GM18505 (cell line): Measurements from ENCODE around the gene NUB1.

ENCODE experiments used
- ATAC-seq: cut with Tn5 transposase; IDR thresholded peaks from one replicate; pipeline ENCODE4 v1.9.1; 2021; ENCODE audit not compliant: unreplicated experiment
- POLR2A ChIP-seq: IDR thresholded peaks from 4 replicates; pipeline ENCODE4 v1.6.1; 2011; ENCODE audit warnings: borderline replicate concordance; ENCODE audit not compliant: insufficient read depth, insufficient read length; ENCODE audit errors: extremely low read depth

NUB1 gene

GRCh38 chr7:151388430-151388829 is 46.8 kb downstream of the NUB1 start:
- no peak for TF ChIP-seq POLR2A
- ATAC-seq: no peak

- no peak for ATAC-seq
- TF ChIP-seq POLR2A: no peak
These were observed 47.6 kb downstream of the NUB1 start for GRCh38 chr7:151389096-151389767.

GRCh38 chr7:151389768-151390597 is 48.4 kb downstream of the NUB1 start:
- no peak for ATAC-seq
- TF ChIP-seq POLR2A: no peak

- no peak for ATAC-seq
- no peak for TF ChIP-seq POLR2A
These were observed 49.2 kb downstream of the NUB1 start for GRCh38 chr7:151390598-151391357.

- no peak for ATAC-seq
- TF ChIP-seq POLR2A: no peak
These were observed 49.7 kb downstream of the NUB1 start for GRCh38 chr7:151391358-151391730.

GRCh38 chr7:151392002-151392401 is 50.4 kb downstream of the NUB1 start:
- no peak for ATAC-seq
- no peak for TF ChIP-seq POLR2A

GRCh38 chr7:151392426-151392825 is 50.8 kb downstream of the NUB1 start:
- ATAC-seq: no peak

GRCh38 chr7:151393031-151393977 is 51.7 kb downstream of the NUB1 start:
- TF ChIP-seq POLR2A: no peak
- ATAC-seq: no peak

More at GRCh38 chr7:151392426-151392825, 50.8 kb downstream of the NUB1 start:
- TF ChIP-seq POLR2A: no peak

GRCh38 chr7:151394076-151395035 is 52.7 kb downstream of the NUB1 start:
- no peak for TF ChIP-seq POLR2A
- no peak for ATAC-seq

- no peak for ATAC-seq
- no peak for TF ChIP-seq POLR2A
These were observed 53.4 kb downstream of the NUB1 start for GRCh38 chr7:151395036-151395367.

GRCh38 chr7:151396328-151396970 is 54.8 kb downstream of the NUB1 start:
- TF ChIP-seq POLR2A: no peak
- ATAC-seq: no peak
